ENCODE results near the gene F11. TPM values are rescaled to one million over a fixed set of nuclear protein-coding genes. Genes with fewer than 3 reads are reported as not detected.
"Not testable (repeated sequence)": the region's sequence is repeated elsewhere in the genome, so short reads cannot be mapped to it uniquely, and the experiment has no call there.

The F11 gene
- polyA plus RNA-seq, 1 experiment, result not detected

GRCh38 chr4:186236126-186236525 is 29.9 kb upstream of the F11 start:
- ChIA-PET POLR2A (no interaction called here), CTCF (no interaction called here)
- no peak overlapping the region for H3K4me3 ChIP-seq (ENCODE audit: low read depth, low read length)
- H3K36me3 ChIP-seq (ENCODE audit: control insufficient read depth, insufficient read depth, low read length), result no peaks in the 10 kb centered on the region
- no peaks in the 10 kb centered on the region for H3K27me3 ChIP-seq (ENCODE audit: control insufficient read depth, insufficient read depth, low read length)
- TF ChIP-seq CTCF (IDR thresholded peaks at IDR 0.05; ENCODE audit: insufficient read depth, low read depth, low read length), result no peak
- DNase-seq (ENCODE audit: low read depth), result no peak

- CTCF ChIA-PET, result no interaction called here
- no peaks in the 10 kb centered on the region for H3K36me3 ChIP-seq (ENCODE audit: control insufficient read depth, insufficient read depth, low read length)
- no peak for TF ChIP-seq CTCF (IDR thresholded peaks at IDR 0.05; ENCODE audit: insufficient read depth, low read depth, low read length)
- no peak overlapping the region for H3K4me3 ChIP-seq (ENCODE audit: low read depth, low read length)
- no peaks in the 10 kb centered on the region for H3K27me3 ChIP-seq (ENCODE audit: control insufficient read depth, insufficient read depth, low read length)
- no peak for DNase-seq (ENCODE audit: low read depth)
- POLR2A ChIA-PET, result no interaction called here
Measured at GRCh38 chr4:186240452-186240847, 25.5 kb upstream of the F11 start.

- H3K36me3 ChIP-seq (ENCODE audit: control insufficient read depth, insufficient read depth, low read length), result no peaks in the 10 kb centered on the region
- no peaks in the 10 kb centered on the region for H3K27me3 ChIP-seq (ENCODE audit: control insufficient read depth, insufficient read depth, low read length)
- ChIA-PET CTCF (no interaction called here), POLR2A (no interaction called here)
- TF ChIP-seq CTCF (IDR thresholded peaks at IDR 0.05; ENCODE audit: insufficient read depth, low read depth, low read length), result no peak
- no peak for DNase-seq (ENCODE audit: low read depth)
- H3K4me3 ChIP-seq (ENCODE audit: low read depth, low read length), result no peak overlapping the region
Measured at GRCh38 chr4:186240848-186241491, 25.0 kb upstream of the F11 start.

- ChIA-PET CTCF (no interaction called here), POLR2A (no interaction called here)
- no peak for DNase-seq (ENCODE audit: low read depth)
- TF ChIP-seq CTCF (IDR thresholded peaks at IDR 0.05; ENCODE audit: insufficient read depth, low read depth, low read length), result no peak
- H3K36me3 ChIP-seq (ENCODE audit: control insufficient read depth, insufficient read depth, low read length), result no peaks in the 10 kb centered on the region
- H3K27me3 ChIP-seq (ENCODE audit: control insufficient read depth, insufficient read depth, low read length), result no peaks in the 10 kb centered on the region
- H3K4me3 ChIP-seq (ENCODE audit: low read depth, low read length), result no peak overlapping the region
Measured at GRCh38 chr4:186241616-186242015, 24.4 kb upstream of the F11 start.

- H3K36me3 ChIP-seq (ENCODE audit: control insufficient read depth, insufficient read depth, low read length); POLR2A ChIA-PET; H3K27me3 ChIP-seq (ENCODE audit: control insufficient read depth, insufficient read depth, low read length); DNase-seq (ENCODE audit: low read depth); CTCF ChIA-PET; H3K4me3 ChIP-seq (ENCODE audit: low read depth, low read length): not testable (repeated sequence)
Measured at GRCh38 chr4:186242031-186242430, 24.0 kb upstream of the F11 start.

- no peak for TF ChIP-seq CTCF (IDR thresholded peaks at IDR 0.05; ENCODE audit: insufficient read depth, low read depth, low read length)
- no peaks in the 10 kb centered on the region for H3K36me3 ChIP-seq (ENCODE audit: control insufficient read depth, insufficient read depth, low read length)
- H3K4me3 ChIP-seq (ENCODE audit: low read depth, low read length), result no peak overlapping the region
- DNase-seq (ENCODE audit: low read depth), result no peak
- POLR2A ChIA-PET, result no interaction called here
- CTCF ChIA-PET, result no interaction called here
- no peaks in the 10 kb centered on the region for H3K27me3 ChIP-seq (ENCODE audit: control insufficient read depth, insufficient read depth, low read length)
Measured at GRCh38 chr4:186243331-186243730, 22.7 kb upstream of the F11 start.
